ENCODE data around the gene MAP2K3. TPM values are rescaled to one million over a fixed set of nuclear protein-coding genes. Genes with fewer than 3 reads are reported as not detected.

Gene MAP2K3
- total and polyA plus RNA-seq, 2 of the 8 experiments (the other 6 are each of a cell fraction or from before 2014, with no cell fraction given): 16.9 to 33.5 TPM

DNA sequence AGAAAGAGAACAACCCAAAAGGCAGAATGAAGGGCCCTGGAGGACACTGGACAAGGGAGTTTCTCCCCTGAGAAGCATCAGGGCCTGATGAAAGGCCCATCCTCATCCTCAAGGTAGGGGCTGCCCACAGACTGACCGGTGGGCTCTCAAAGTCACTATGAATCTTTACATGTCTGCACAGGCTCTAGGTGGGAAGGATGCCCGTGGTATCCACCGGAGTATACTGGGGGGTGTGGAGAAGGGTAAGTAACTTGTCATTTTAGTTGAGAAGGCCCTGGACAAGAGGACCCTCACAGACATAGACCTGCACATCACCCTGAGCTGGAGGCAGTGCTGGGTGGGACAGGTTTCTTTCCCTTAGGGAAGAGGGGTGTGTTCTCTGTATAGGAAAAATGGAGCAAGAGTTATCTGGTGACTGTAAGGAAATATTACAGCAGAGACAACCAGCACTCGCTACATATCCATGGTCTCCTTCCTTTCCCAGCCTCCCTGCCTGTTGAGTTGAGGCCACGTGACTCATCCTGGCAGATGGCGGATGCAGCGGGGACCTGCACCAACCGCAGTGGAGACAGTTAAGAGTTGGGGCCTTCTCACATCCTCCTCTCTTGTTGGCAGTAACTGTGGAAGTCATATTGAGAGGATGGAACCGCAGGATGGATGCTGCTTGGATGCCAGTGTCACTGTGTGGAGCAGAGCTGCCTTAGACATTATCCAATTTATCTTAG, 46.1 kb downstream of the MAP2K3 start:
- Histone ChIP-seq H2BK20ac (ENCODE audit: low read length) (no peak overlapping the region; the same call in 1 of the 2 replicates), H3K4me1 (replicated peaks in 1 of 4; ENCODE audit: control insufficient read depth in 3 of 4, insufficient read depth in 4 of 4, low read length in 3 of 4) (no peaks in the 10 kb centered on the region), H3K9ac (replicated peaks in 1 of 4; ENCODE audit: extremely low read depth in 1 of 4, low read depth in 3 of 4, low read length in 3 of 4) (no peak overlapping the region), H3K79me2 (ENCODE audit: control insufficient read depth in 1 of 2, insufficient read depth in 2 of 2, low read length in 2 of 2) (no peaks in the 10 kb centered on the region), H2BK15ac (ENCODE audit: low read length) (no peak overlapping the region), H3K14ac (ENCODE audit: insufficient read length) (no peak overlapping the region), H3K18ac (ENCODE audit: extremely low read depth, low read length) (no peak overlapping the region), H3K4ac (replicated peaks; ENCODE audit: insufficient read length, low read depth, low read length) (no peak overlapping the region), H3K23me2 (ENCODE audit: low read depth, low read length) (no peaks in the 10 kb centered on the region), H3K27me3 (replicated peaks in 1 of 4; ENCODE audit: control insufficient read depth in 3 of 4, extremely low read depth in 1 of 4, insufficient read depth in 3 of 4, low read length in 3 of 4) (no peaks in the 10 kb centered on the region), H2AK5ac (ENCODE audit: low read depth, low read length) (no peak overlapping the region), H4K5ac (ENCODE audit: insufficient read length, low read depth, low read length) (no peak overlapping the region), H4K8ac (ENCODE audit: extremely low read depth, insufficient read depth, low read length) (no peak overlapping the region), H2AFZ (ENCODE audit: low read length) (no peak overlapping the region), H3K9me3 (ENCODE audit: insufficient read depth in 2 of 2, low read depth in 1 of 2, low read length in 1 of 2) (peaks cover 0 to 4% of the 10 kb centered on the region in 2 experiments; a peak in 1 of 4 replicates), H3K36me3 (ENCODE audit: control insufficient read depth in 2 of 4, insufficient read depth in 4 of 4, low read length in 3 of 4) (no peaks in the 10 kb centered on the region), H4K20me1 (replicated peaks in 1 of 2; ENCODE audit: control insufficient read depth in 1 of 2, insufficient read depth in 2 of 2, low read length in 2 of 2) (no peaks in the 10 kb centered on the region), H2BK5ac (ENCODE audit: low read depth, low read length) (no peak overlapping the region), H3K56ac (replicated peaks; ENCODE audit: insufficient read length, low read depth, low read length) (no peak overlapping the region), H3K79me1 (ENCODE audit: low read depth, low read length) (no peaks in the 10 kb centered on the region), H3K4me2 (ENCODE audit: insufficient read depth in 1 of 2, low read depth in 2 of 2, low read length in 2 of 2) (no peak overlapping the region), H4K91ac (replicated peaks; ENCODE audit: insufficient read length, low read length) (no peak overlapping the region), H3K23ac (ENCODE audit: insufficient read length) (no peak overlapping the region), H3K27ac (ENCODE audit: low read depth, low read length) (no peak overlapping the region), H2BK12ac (ENCODE audit: low read depth, low read length) (no peak overlapping the region), H3K4me3 (ENCODE audit: extremely low read depth in 1 of 4, insufficient read depth in 2 of 4, low read depth in 3 of 4, low read length in 4 of 4) (no peak overlapping the region), H2BK120ac (replicated peaks; ENCODE audit: low read depth, low read length) (no peak overlapping the region)
- ChIA-PET POLR2A (ENCODE audit: partially characterized antibody) (no interaction called here), CTCF (ENCODE audit: partially characterized antibody) (no interaction called here)
- FAIRE-seq (no peak), DNase-seq (ENCODE audit: low read depth in 1 of 2, low spot score in 2 of 2) (no peak)
- 79% methylated on average over 9 of the region's 9 CpGs; no CpG with 5 or more reads in 1 of the 2 experiments for WGBS, 2 experiments (ENCODE audit: extremely low coverage in 1 of 2, insufficient coverage in 1 of 2, insufficient read length in 1 of 2, insufficient replicate concordance in 2 of 2, low coverage in 1 of 2, low lambda C conversion rate in 2 of 2, missing lambda C conversion rate in 1 of 2)
- TF ChIP-seq MAFK (IDR thresholded peaks at IDR 0.05; ENCODE audit: low read depth, low read length) (no peak), EP300 (IDR thresholded peaks at IDR 0.05; ENCODE audit: borderline replicate concordance in 1 of 2, low read depth in 2 of 2, low read length in 2 of 2) (no peak), HDAC6 (IDR thresholded peaks at IDR 0.05; ENCODE audit: low read depth, low read length) (no peak), PHF8 (conservative IDR thresholded peaks at IDR 0.05; ENCODE audit: low read depth, low read length) (no peak), CEBPB (IDR thresholded peaks at IDR 0.05; ENCODE audit: low read depth, low read length) (no peak), KDM1A (IDR thresholded peaks at IDR 0.05; ENCODE audit: borderline replicate concordance, low read length) (no peak), POLR2AphosphoS5 (IDR thresholded peaks at IDR 0.05; ENCODE audit: low read depth, low read length) (no peak), SP2 (IDR thresholded peaks at IDR 0.05; ENCODE audit: low read length) (no peak), POLR2A (IDR thresholded peaks at IDR 0.05; ENCODE audit: control extremely low read depth in 1 of 2, low read depth in 2 of 2, low read length in 2 of 2) (no peak), SIRT6 (IDR thresholded peaks at IDR 0.05; ENCODE audit: low read length) (no peak), HDAC2 (IDR thresholded peaks at IDR 0.05; ENCODE audit: borderline replicate concordance in 1 of 2, low read depth in 2 of 2, low read length in 2 of 2) (no peak)
- TF ChIP-seq, protein P1, sequence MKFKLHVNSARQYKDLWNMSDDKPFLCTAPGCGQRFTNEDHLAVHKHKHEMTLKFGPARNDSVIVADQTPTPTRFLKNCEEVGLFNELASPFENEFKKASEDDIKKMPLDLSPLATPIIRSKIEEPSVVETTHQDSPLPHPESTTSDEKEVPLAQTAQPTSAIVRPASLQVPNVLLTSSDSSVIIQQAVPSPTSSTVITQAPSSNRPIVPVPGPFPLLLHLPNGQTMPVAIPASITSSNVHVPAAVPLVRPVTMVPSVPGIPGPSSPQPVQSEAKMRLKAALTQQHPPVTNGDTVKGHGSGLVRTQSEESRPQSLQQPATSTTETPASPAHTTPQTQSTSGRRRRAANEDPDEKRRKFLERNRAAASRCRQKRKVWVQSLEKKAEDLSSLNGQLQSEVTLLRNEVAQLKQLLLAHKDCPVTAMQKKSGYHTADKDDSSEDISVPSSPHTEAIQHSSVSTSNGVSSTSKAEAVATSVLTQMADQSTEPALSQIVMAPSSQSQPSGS (IDR thresholded peaks at IDR 0.05; ENCODE audit: low read length): no peak
